IMR-90 (cell line): ENCODE measurements around the gene ERGIC1. TPM values are rescaled to one million over a fixed set of nuclear protein-coding genes. Genes with fewer than 3 reads are reported as not detected.

ENCODE experiments used
- ATAC-seq: fragments of 200-7000 bp; cut with Tn5 transposase; 2 replicates; pipeline ENCODE4 v1.9.1; 2020; ENCODE audit warnings: low read depth, mild to moderate bottlenecking, moderate library complexity
- BruUV-seq: library from RNA; stranded (reverse); fragments of 400-500 nt; replicated peaks from 2 replicates; lab custom pipeline; 2021; lab: Mats Ljungman, UMichigan
- CTCF ChIA-PET: fragments of 300-600 bp; formaldehyde crosslinking; extraction: SDS; loops from one replicate; lab custom pipeline; 2021; ENCODE audit warnings: antibody characterized with exemption; lab: Yijun Ruan, JAX
- POLR2A ChIA-PET: fragments of 300-600 bp; sonication (Branson Sonifier 250); formaldehyde crosslinking; loops from one replicate; lab custom pipeline; 2022; ENCODE audit warnings: antibody characterized with exemption; ENCODE audit not compliant: unreplicated experiment; lab: Charles Lee
- DNase-seq: peaks from one replicate; pipeline ENCODE4 v3.0.0; 2013
- H2AFZ ChIP-seq: replicated peaks from 2 replicates; pipeline ENCODE3; 2013; ENCODE audit warnings: low read length, mild to moderate bottlenecking; ENCODE audit not compliant: poor library complexity
- H2AK5ac ChIP-seq: 2 replicates; pipeline ENCODE4 v1.6.1; 2013; ENCODE audit warnings: low read depth, low read length, inconsistent platforms
- H2AK9ac ChIP-seq: replicated peaks from 2 replicates; pipeline ENCODE3; 2013; ENCODE audit warnings: mild to moderate bottlenecking, low read depth, low read length, moderate library complexity; ENCODE audit not compliant: poor library complexity
- H2BK120ac ChIP-seq: 2 replicates; pipeline ENCODE4 v1.6.1; 2013; ENCODE audit warnings: low read depth, low read length, inconsistent platforms
- H2BK15ac ChIP-seq: 3 replicates; pipeline ENCODE4 v1.6.1; 2013; ENCODE audit warnings: low read depth, low read length, inconsistent platforms
- H2BK20ac ChIP-seq: 2 replicates; pipeline ENCODE4 v1.6.1; 2013; ENCODE audit warnings: low read depth, mild to moderate bottlenecking, inconsistent platforms, low read length, moderate library complexity
- H2BK5ac ChIP-seq: 2 replicates; pipeline ENCODE4 v1.6.1; 2013; ENCODE audit warnings: mild to moderate bottlenecking, low read depth, low read length, inconsistent platforms; ENCODE audit not compliant: poor library complexity, severe bottlenecking
- H3K14ac ChIP-seq: replicated peaks from 2 replicates; pipeline ENCODE4 v1.6.1; 2013; ENCODE audit warnings: low read depth, low read length, inconsistent platforms
- H3K18ac ChIP-seq: 2 replicates; pipeline ENCODE4 v1.6.1; 2013; ENCODE audit warnings: low read depth, low read length, control low read depth
- H3K23ac ChIP-seq: 2 replicates; pipeline ENCODE4 v1.6.1; 2013; ENCODE audit warnings: low read depth, low read length, inconsistent platforms
- H3K27ac ChIP-seq: 2 replicates; pipeline ENCODE4 v1.5.1; 2013; ENCODE audit warnings: mild to moderate bottlenecking, control low read depth, low read length; ENCODE audit not compliant: insufficient read depth
- H3K27me3 ChIP-seq: 2 replicates; pipeline ENCODE4 v1.6.1; 2013; ENCODE audit warnings: low read length; ENCODE audit not compliant: control insufficient read depth, insufficient read depth
- H3K36me3 ChIP-seq: 2 replicates; pipeline ENCODE4 v1.6.1; 2013; ENCODE audit warnings: low read length, mixed read lengths; ENCODE audit not compliant: control insufficient read depth, insufficient read depth
- H3K4ac ChIP-seq: 2 replicates; pipeline ENCODE4 v1.6.1; 2013; ENCODE audit warnings: low read depth, low read length, inconsistent platforms
- H3K4me1 ChIP-seq: 2 replicates; pipeline ENCODE4 v1.6.1; 2013; ENCODE audit warnings: low read length, mixed read lengths; ENCODE audit not compliant: control insufficient read depth, insufficient read depth
- H3K4me2 ChIP-seq: 2 replicates; pipeline ENCODE4 v1.6.1; 2013; ENCODE audit warnings: low read depth, mild to moderate bottlenecking, control low read depth, low read length, moderate library complexity
- H3K4me3 ChIP-seq: 2 replicates; pipeline ENCODE4 v1.5.1; 2013; ENCODE audit warnings: low read depth, mild to moderate bottlenecking, control low read depth, low read length, moderate library complexity; ENCODE audit not compliant: insufficient read depth
- H3K56ac ChIP-seq: 2 replicates; pipeline ENCODE4 v1.6.1; 2013; ENCODE audit warnings: low read length, inconsistent platforms; ENCODE audit not compliant: insufficient read depth; ENCODE audit errors: extremely low read depth
- H3K79me1 ChIP-seq, 2 experiments: 2 replicates each; pipeline ENCODE4 v1.6.1; 2013; ENCODE audit warnings: low read length in 2 of 2, inconsistent platforms in 1 of 2, low read depth in 1 of 2
- H3K9ac ChIP-seq: 2 replicates; pipeline ENCODE4 v1.6.1; 2013; ENCODE audit warnings: low read depth, low read length, control low read depth
- H3K9me1 ChIP-seq: 2 replicates; pipeline ENCODE4 v1.6.1; 2013; ENCODE audit warnings: low read length, inconsistent platforms; ENCODE audit not compliant: insufficient read depth
- H3K9me3 ChIP-seq: 2 replicates; pipeline ENCODE4 v1.6.1; 2013; ENCODE audit warnings: low read length; ENCODE audit not compliant: control insufficient read depth, insufficient read depth
- H4K20me1 ChIP-seq: 2 replicates; pipeline ENCODE4 v1.6.1; 2013; ENCODE audit warnings: low read length, inconsistent platforms; ENCODE audit not compliant: insufficient read depth
- H4K5ac ChIP-seq: 2 replicates; pipeline ENCODE4 v1.6.1; 2013; ENCODE audit warnings: mild to moderate bottlenecking, low read depth, low read length, control low read depth
- H4K8ac ChIP-seq, 2 experiments: 2 replicates each; pipeline ENCODE4 v1.6.1; 2013; ENCODE audit warnings: low read depth in 2 of 2, low read length in 2 of 2, control low read depth in 1 of 2, inconsistent platforms in 1 of 2
- H4K91ac ChIP-seq: 2 replicates; pipeline ENCODE4 v1.6.1; 2013; ENCODE audit warnings: low read depth, low read length, inconsistent platforms; ENCODE audit not compliant: insufficient read depth
- MAFK ChIP-seq: IDR thresholded peaks from 2 replicates; pipeline ENCODE4 v1.6.1; 2012; ENCODE audit warnings: low read depth, low read length, improper control_type of control experiment
- MAZ ChIP-seq: IDR thresholded peaks from 2 replicates; pipeline ENCODE4 v1.6.1; 2012; ENCODE audit warnings: low read depth, mild to moderate bottlenecking, low read length, improper control_type of control experiment, moderate library complexity, borderline replicate concordance
- NFE2L2 ChIP-seq: fragments of 150-350 bp; IDR thresholded peaks from 2 replicates; pipeline ENCODE4 v1.6.1; 2016; ENCODE audit warnings: low read depth, mild to moderate bottlenecking, low read length
- RAD21 ChIP-seq: IDR thresholded peaks from 2 replicates; pipeline ENCODE4 v1.6.1; 2012; ENCODE audit warnings: low read length, improper control_type of control experiment
- RFX5 ChIP-seq: IDR thresholded peaks from 2 replicates; pipeline ENCODE4 v1.8.0; 2012; ENCODE audit warnings: low read depth, mild to moderate bottlenecking, low read length, moderate library complexity
- WGBS, 2 experiments: methylation state at CpG; one replicate each; pipeline versions ENCODE4 v1.1.5 to v1.1.7; 2013; ENCODE audit warnings: missing lambda C conversion rate in 2 of 2; ENCODE audit not compliant: insufficient read length in 1 of 2; ENCODE audit errors: extremely low coverage in 2 of 2; 5-methylcytosine and 5-hydroxymethylcytosine counted together
- dilution Hi-C: fragments of 300-500 bp; cut with HindIII; formaldehyde crosslinking; loops from one replicate; pipeline ENCODE4 v1.14.3; 2018; ENCODE audit warnings: low sequenced_read_pairs; ENCODE audit not compliant: unreplicated experiment
- in situ Hi-C: fragments of 300-500 bp; cut with MboI; formaldehyde crosslinking; loops from 3 replicates; pipeline ENCODE4 v1.14.3; 2019; ENCODE audit warnings: low sequenced_read_pairs, inconsistent platforms, mixed read lengths
- intact Hi-C: fragments of 100-400 bp; cut with micrococcal nuclease; formaldehyde crosslinking; loops from 2 replicates; pipeline ENCODE4 v1.10.0; 2022
- polyA plus RNA-seq, 3 experiments: library from polyadenylated mRNA; depleted of rRNA; stranded (reverse); fragments of >200 nt; gene quantifications; 2 replicates each; pipeline ENCODE4 v1.2.3, GENCODE V29; 2012; ENCODE audit warnings: low replicate concordance in 1 of 3
- total RNA-seq: library from RNA; depleted of rRNA; stranded (reverse); fragments of >200 nt; gene quantifications from 2 replicates; pipeline ENCODE4 v1.2.3, GENCODE V29; 2012
- TF ChIP-seq, protein P1 (sequence below): conservative IDR thresholded peaks from 2 replicates; pipeline ENCODE4 v1.5.1; 2012; ENCODE audit warnings: mild to moderate bottlenecking, low read depth, low read length, improper control_type of control experiment

Gene ERGIC1
- total and polyA plus RNA-seq, 2 of the 4 experiments (the other 2 are of a cell fraction) = 134 to 192 TPM

DNA sequence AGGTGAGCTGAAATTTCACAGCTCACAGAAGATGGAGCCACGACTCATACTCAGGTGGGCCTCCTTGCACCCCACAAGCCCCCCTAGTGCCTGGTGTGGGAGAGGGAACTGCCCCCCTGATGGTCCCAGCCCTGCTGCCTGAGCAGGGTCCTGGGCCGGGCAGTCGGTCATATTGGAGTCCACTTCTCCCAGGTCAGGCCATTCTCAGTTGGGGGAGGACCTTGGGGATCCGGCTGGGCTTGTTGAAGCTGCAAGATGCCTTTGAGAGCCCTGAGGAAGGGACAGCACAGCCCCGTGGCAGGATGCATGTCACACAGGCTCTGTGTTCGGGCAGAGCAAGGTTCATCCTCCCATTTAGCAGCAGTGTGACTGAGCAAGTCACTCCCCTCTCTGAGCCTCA is 56.6 kb downstream of the ERGIC1 start:
- DNase-seq (no peak), ATAC-seq (no peak)
- Histone ChIP-seq H2BK20ac (peak overlapping the region; percentile 38), H4K20me1 (no peaks in the 10 kb centered on the region), H3K4me1 (peaks cover 28% of the 10 kb centered on the region), H2AK5ac (peak overlapping the region; percentile 79; the same call in 1 of the 2 replicates), H4K5ac (no peak overlapping the region), H3K79me1 (peaks cover 48 to 88% of the 10 kb centered on the region in 2 experiments), H2AFZ (no peak overlapping the region), H3K27me3 (no peaks in the 10 kb centered on the region), H3K14ac (peak overlapping the region; percentile 30; the same call in 1 of the 2 replicates), H2AK9ac (no peak overlapping the region), H3K18ac (no peak overlapping the region), H2BK5ac (peak overlapping the region; percentile 26), H3K9ac (no peak overlapping the region), H3K9me1 (peaks cover 36% of the 10 kb centered on the region), H3K4me3 (no peak overlapping the region), H3K23ac (0 out of 2 replicates have a peak overlapping the region, but pooled peaks have one; percentile 52), H3K4me2 (no peak overlapping the region), H3K9me3 (no peaks in the 10 kb centered on the region), H3K56ac (no peak overlapping the region), H3K27ac (peak overlapping the region; percentile 27), H2BK120ac (peak overlapping the region; percentile 14; the same call in 1 of the 2 replicates), H2BK15ac (0 out of 3 replicates have a peak overlapping the region, but pooled peaks have one; percentile 3), H3K4ac (peak overlapping the region; percentile 19), H4K8ac (peak overlapping the region; percentile 24 to 65; a peak in 2 of 4 replicates), H4K91ac (peak overlapping the region; percentile 55), H3K36me3 (peaks cover 25% of the 10 kb centered on the region)
- in situ Hi-C loops = no loop called here
- CTCF ChIA-PET = no interaction called here
- no peak for TF ChIP-seq RAD21
- TF ChIP-seq, protein P1, sequence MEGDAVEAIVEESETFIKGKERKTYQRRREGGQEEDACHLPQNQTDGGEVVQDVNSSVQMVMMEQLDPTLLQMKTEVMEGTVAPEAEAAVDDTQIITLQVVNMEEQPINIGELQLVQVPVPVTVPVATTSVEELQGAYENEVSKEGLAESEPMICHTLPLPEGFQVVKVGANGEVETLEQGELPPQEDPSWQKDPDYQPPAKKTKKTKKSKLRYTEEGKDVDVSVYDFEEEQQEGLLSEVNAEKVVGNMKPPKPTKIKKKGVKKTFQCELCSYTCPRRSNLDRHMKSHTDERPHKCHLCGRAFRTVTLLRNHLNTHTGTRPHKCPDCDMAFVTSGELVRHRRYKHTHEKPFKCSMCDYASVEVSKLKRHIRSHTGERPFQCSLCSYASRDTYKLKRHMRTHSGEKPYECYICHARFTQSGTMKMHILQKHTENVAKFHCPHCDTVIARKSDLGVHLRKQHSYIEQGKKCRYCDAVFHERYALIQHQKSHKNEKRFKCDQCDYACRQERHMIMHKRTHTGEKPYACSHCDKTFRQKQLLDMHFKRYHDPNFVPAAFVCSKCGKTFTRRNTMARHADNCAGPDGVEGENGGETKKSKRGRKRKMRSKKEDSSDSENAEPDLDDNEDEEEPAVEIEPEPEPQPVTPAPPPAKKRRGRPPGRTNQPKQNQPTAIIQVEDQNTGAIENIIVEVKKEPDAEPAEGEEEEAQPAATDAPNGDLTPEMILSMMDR = no peak
- no peak for TF ChIP-seq NFE2L2
- TF ChIP-seq MAFK = no peak
- TF ChIP-seq MAZ = no peak
- TF ChIP-seq RFX5 = no peak
- POLR2A ChIA-PET = no interaction called here
- intact Hi-C loops = no loop called here
- dilution Hi-C loops = no loop called here
- 93% methylated on average over 2 of the region's 6 CpGs; no CpG with 5 or more reads in 1 of the 2 experiments for WGBS, 2 experiments
- no TSS peak for BruUV-seq
